Measurements from ENCODE around the gene PI16.

GRCh38 chr6:36976509-36976908 is 22.0 kb downstream of the PI16 start:
- TF ChIP-seq CTCF (IDR thresholded peaks at IDR 0.05) (no peak), ZFX (IDR thresholded peaks at IDR 0.05; ENCODE audit: borderline replicate concordance) (no peak)

Data from 22Rv1 (cell line).